HCT116 (cell line): ENCODE data around the gene TET3. TPM values are rescaled to one million over a fixed set of nuclear protein-coding genes. Genes with fewer than 3 reads are reported as not detected.

Experiments
- ATAC-seq: fragments of 200-7000 bp; cut with Tn5 transposase; 2 replicates; pipeline ENCODE4 v1.9.1; 2020; ENCODE audit warnings: mild to moderate bottlenecking, moderate library complexity
- Bru-seq: library from RNA; stranded (reverse); fragments of 400-500 nt; gene quantifications from one replicate; lab custom pipeline; 2021; lab: Mats Ljungman, UMichigan
- BruChase-seq, 2 experiments: library from RNA; stranded (reverse); fragments of 400-500 nt; gene quantifications; one replicate each; lab custom pipeline; 2021; lab: Mats Ljungman, UMichigan
- BruUV-seq: library from RNA; stranded (reverse); fragments of 400-500 nt; replicated peaks from 2 replicates; lab custom pipeline; 2021; lab: Mats Ljungman, UMichigan
- CTCF ChIA-PET: fragments of 300-600 bp; sonication (Branson Sonifier 250); formaldehyde crosslinking; loops from one replicate; lab custom pipeline; 2021; ENCODE audit warnings: antibody characterized with exemption; lab: Charles Lee
- POLR2A ChIA-PET: fragments of 300-600, 350-600 bp; sonication (Branson Sonifier 250); formaldehyde crosslinking; loops from one replicate; lab custom pipeline; 2021; ENCODE audit warnings: antibody characterized with exemption; lab: Charles Lee
- RAD21 ChIA-PET, 2 experiments: fragments of 300-600 bp; sonication (Branson Sonifier 250); formaldehyde crosslinking; loops; one replicate each; lab custom pipeline; 2023; ENCODE audit warnings: low total read pairs in 2 of 2; ENCODE audit not compliant: uncharacterized antibody in 2 of 2, unreplicated experiment in 2 of 2, low non-redundant PET in 1 of 2; lab: Charles Lee
- DNase-seq: peaks from one replicate; pipeline ENCODE4 v3.0.0-alpha.2; 2010; ENCODE audit warnings: low read depth, low spot score
- H2AFZ ChIP-seq: fragments of 200-600 bp; shearing (Covaris generic), sonication (generic); 2 replicates; pipeline ENCODE4 v1.6.1; 2017; ENCODE audit warnings: low read depth, mixed run types, mixed read lengths, antibody characterized with exemption, low read length; ENCODE audit not compliant: poor library complexity, severe bottlenecking
- H3K27ac ChIP-seq: 2 replicates; pipeline ENCODE4 v1.5.1; 2012; ENCODE audit warnings: low read depth, low read length
- H3K27me3 ChIP-seq: fragments of 200-600 bp; sonication (generic); 2 replicates; pipeline ENCODE4 v1.6.1; 2016; ENCODE audit warnings: mixed run types, low read length, mixed read lengths; ENCODE audit not compliant: insufficient read depth
- H3K36me3 ChIP-seq, 2 experiments: fragments of 200-500 bp in 1 of 2; fragments of 200-600 bp in 1 of 2; sonication (Bioruptor generic) in 1 of 2; sonication (generic) in 1 of 2; 2 replicates each; pipeline versions ENCODE4 v1.5.1 to v1.6.1; 2014 to 2016; ENCODE audit warnings: low read length in 2 of 2, inconsistent platforms in 1 of 2, mixed read lengths in 1 of 2, mixed run types in 1 of 2; ENCODE audit not compliant: insufficient read depth in 2 of 2, control insufficient read depth in 1 of 2
- H3K4me1 ChIP-seq, 2 experiments: fragments of 200-600 bp in 1 of 2; sonication (generic) in 1 of 2; 2 replicates each; pipeline versions ENCODE4 v1.5.1 to v1.6.1; 2012 to 2017; ENCODE audit warnings: low read length in 2 of 2, inconsistent platforms in 1 of 2, mild to moderate bottlenecking in 1 of 2, mixed read lengths in 1 of 2, mixed run types in 1 of 2, moderate library complexity in 1 of 2; ENCODE audit not compliant: insufficient read depth in 2 of 2, control insufficient read depth in 1 of 2
- H3K4me2 ChIP-seq: fragments of 200-600 bp; sonication (generic); 2 replicates; pipeline ENCODE4 v1.6.1; 2017; ENCODE audit warnings: mixed run types, low read length, mixed read lengths
- H3K4me3 ChIP-seq, 2 experiments: fragments of 200-600 bp in 1 of 2; sonication (generic) in 1 of 2; replicated peaks in 1 of 2; 2 replicates each; pipeline ENCODE4 v1.5.1; 2011 to 2016; ENCODE audit warnings: low read length in 2 of 2, control low read depth in 1 of 2, low read depth in 1 of 2, mild to moderate bottlenecking in 1 of 2, mixed read lengths in 1 of 2, mixed run types in 1 of 2
- H3K79me2 ChIP-seq: fragments of 200-600 bp; sonication (generic); 2 replicates; pipeline ENCODE4 v1.6.1; 2017; ENCODE audit warnings: mild to moderate bottlenecking, mixed run types, low read length, moderate library complexity, mixed read lengths; ENCODE audit not compliant: insufficient read depth
- H3K9ac ChIP-seq: fragments of 200-600 bp; sonication (generic); 2 replicates; pipeline ENCODE4 v1.6.1; 2016; ENCODE audit warnings: low read length, mixed read lengths
- H3K9me2 ChIP-seq: fragments of 200-600 bp; sonication (generic), shearing (Covaris generic); 2 replicates; pipeline ENCODE4 v1.6.1; 2017; ENCODE audit warnings: mixed run types, mild to moderate bottlenecking, moderate library complexity; ENCODE audit not compliant: insufficient read depth
- H3K9me3 ChIP-seq, 2 experiments: fragments of 200-500 bp in 1 of 2; fragments of 200-600 bp in 1 of 2; sonication (Bioruptor generic) in 1 of 2; sonication (generic) in 1 of 2; 2 replicates each; pipeline ENCODE4 v1.6.1; 2014 to 2017; ENCODE audit warnings: low read length in 2 of 2, mixed read lengths in 2 of 2, inconsistent platforms in 1 of 2, low read depth in 1 of 2, mild to moderate bottlenecking in 1 of 2, mixed run types in 1 of 2, moderate library complexity in 1 of 2; ENCODE audit not compliant: control insufficient read depth in 1 of 2, insufficient read depth in 1 of 2
- H4K20me1 ChIP-seq: fragments of 200-600 bp; sonication (generic), shearing (Covaris generic); 2 replicates; pipeline ENCODE4 v1.6.1; 2017; ENCODE audit warnings: mixed run types, mild to moderate bottlenecking, moderate library complexity; ENCODE audit not compliant: insufficient read depth
- JUND ChIP-seq: IDR thresholded peaks from 2 replicates; pipeline ENCODE4 v1.6.1; 2012
- POLR2A ChIP-seq: IDR thresholded peaks from 2 replicates; pipeline ENCODE4 v1.7.0; 2011; ENCODE audit warnings: borderline replicate concordance; ENCODE audit not compliant: insufficient read depth, insufficient read length; ENCODE audit errors: extremely low read depth
- POLR2AphosphoS5 ChIP-seq: IDR thresholded peaks from 2 replicates; pipeline ENCODE4 v1.6.1; 2011; ENCODE audit warnings: mild to moderate bottlenecking, low read depth, low read length, moderate library complexity
- SRF ChIP-seq: IDR thresholded peaks from 2 replicates; pipeline ENCODE4 v1.6.1; 2012; ENCODE audit warnings: low read depth
- TCF7L2 ChIP-seq: IDR thresholded peaks from 2 replicates; pipeline ENCODE4 v1.7.0; 2011; ENCODE audit warnings: borderline replicate concordance, inconsistent platforms; ENCODE audit not compliant: insufficient read depth, insufficient read length; ENCODE audit errors: extremely low read depth
- ZFX ChIP-seq: fragments of 450-650 bp; IDR thresholded peaks from 2 replicates; pipeline ENCODE4 v1.6.1; 2017
- intact Hi-C: fragments of 100-400 bp; cut with micrococcal nuclease; formaldehyde crosslinking; loops from 2 replicates; pipeline ENCODE4 v1.10.0; 2022
- long read RNA-seq: library from polyadenylated mRNA; unstranded; transcript quantifications from one replicate; pipeline ENCODE4 v2.0.0, GENCODE V29; 2021; ENCODE audit not compliant: unreplicated experiment
- polyA plus RNA-seq: library from polyadenylated mRNA; unstranded; fragments of >200 nt; gene quantifications from 2 replicates; pipeline ENCODE4 v1.2.1, GENCODE V29; 2012; ENCODE audit warnings: missing spikeins
- total RNA-seq: library from RNA; stranded (reverse); gene quantifications from one replicate; pipeline ENCODE4 v1.2.1, GENCODE V29; 2021; ENCODE audit not compliant: unreplicated experiment
- TF ChIP-seq, protein P1 (sequence below): IDR thresholded peaks from 2 replicates; pipeline ENCODE4 v1.6.1; 2011; ENCODE audit warnings: mild to moderate bottlenecking, low read length, moderate library complexity; ENCODE audit not compliant: insufficient replicate concordance; ENCODE audit errors: extremely low read depth
- TF ChIP-seq, protein P2 (sequence below), 3 experiments: fragments of 200-600 bp in 1 of 3; sonication (generic) in 1 of 3; IDR thresholded peaks in 2 of 3; conservative IDR thresholded peaks in 1 of 3; 2 replicates each; pipeline ENCODE4 v1.5.1; 2012 to 2017; ENCODE audit warnings: low read depth in 2 of 3, low read length in 2 of 3, antibody characterized with exemption in 1 of 3, borderline replicate concordance in 1 of 3, control low read depth in 1 of 3, mild to moderate bottlenecking in 1 of 3, mixed read lengths in 1 of 3, mixed run types in 1 of 3, moderate library complexity in 1 of 3; ENCODE audit not compliant: insufficient read depth in 1 of 3

Gene TET3
- total RNA-seq = 15.4 TPM
- 4.0 and 4.1 TPM in 2 replicates for polyA plus RNA-seq
- Bru-seq, nascent RNA = percentile 82 among the genes with signal in this experiment
- percentile 81 among the genes with signal in this experiment for BruChase-seq, experiment 1, labeled RNA remaining after a 6-hour chase
- percentile 82 among the genes with signal in this experiment for BruChase-seq, experiment 2, labeled RNA remaining after a 2-hour chase
- long read RNA-seq, partial matches to known transcripts = 0 of 7 reads
- long read RNA-seq, other reads (novel, unspliced or antisense) = 7 of 7 reads

DNA sequence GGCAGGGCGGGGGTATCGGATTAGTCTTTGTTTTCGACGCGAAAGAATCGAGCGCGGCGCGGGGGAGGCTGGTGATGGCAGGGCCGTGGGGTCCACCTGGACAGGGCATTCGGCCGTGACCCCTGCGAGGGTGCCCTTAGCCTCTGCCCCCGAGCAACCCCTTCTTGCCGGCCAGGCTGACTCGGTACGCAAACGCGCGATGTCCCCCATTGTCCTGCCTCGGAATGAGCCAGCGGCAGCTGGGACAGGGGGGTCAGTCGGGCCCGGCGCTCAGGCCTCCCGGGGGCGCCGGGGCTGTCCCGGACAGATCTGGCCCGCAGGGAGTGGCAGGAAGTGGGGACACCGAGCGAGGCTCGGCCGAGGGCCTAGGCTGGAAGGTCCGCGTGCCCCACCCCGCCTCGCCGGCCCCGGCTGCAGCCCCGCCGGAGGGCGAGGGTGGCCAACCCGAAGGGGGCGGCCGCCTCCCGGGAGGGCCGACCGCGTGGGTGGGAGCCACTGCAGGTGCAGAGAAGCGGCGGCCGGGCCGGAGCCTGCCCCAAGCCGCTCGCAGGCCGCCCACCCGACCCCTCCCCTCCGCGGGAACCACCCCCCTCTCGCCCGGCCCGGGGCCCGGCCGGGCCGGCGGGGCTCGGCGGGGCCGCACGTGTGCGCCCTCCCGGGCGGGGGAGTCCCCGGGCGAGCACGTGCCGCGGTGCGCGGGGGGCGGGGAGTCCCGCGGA, at the start of gene TET3:
TSS of gene TET3 (plus strand) at position 708 of the 719 bp plus-strand sequence. CDS start 1,494 bp downstream, outside the sequence.
- intact Hi-C loops = loop anchor here (5.0 kb wide), 1 partner anchor 302 kb away; no protein-coding TSS in a partner anchor
- TF ChIP-seq, protein P1, sequence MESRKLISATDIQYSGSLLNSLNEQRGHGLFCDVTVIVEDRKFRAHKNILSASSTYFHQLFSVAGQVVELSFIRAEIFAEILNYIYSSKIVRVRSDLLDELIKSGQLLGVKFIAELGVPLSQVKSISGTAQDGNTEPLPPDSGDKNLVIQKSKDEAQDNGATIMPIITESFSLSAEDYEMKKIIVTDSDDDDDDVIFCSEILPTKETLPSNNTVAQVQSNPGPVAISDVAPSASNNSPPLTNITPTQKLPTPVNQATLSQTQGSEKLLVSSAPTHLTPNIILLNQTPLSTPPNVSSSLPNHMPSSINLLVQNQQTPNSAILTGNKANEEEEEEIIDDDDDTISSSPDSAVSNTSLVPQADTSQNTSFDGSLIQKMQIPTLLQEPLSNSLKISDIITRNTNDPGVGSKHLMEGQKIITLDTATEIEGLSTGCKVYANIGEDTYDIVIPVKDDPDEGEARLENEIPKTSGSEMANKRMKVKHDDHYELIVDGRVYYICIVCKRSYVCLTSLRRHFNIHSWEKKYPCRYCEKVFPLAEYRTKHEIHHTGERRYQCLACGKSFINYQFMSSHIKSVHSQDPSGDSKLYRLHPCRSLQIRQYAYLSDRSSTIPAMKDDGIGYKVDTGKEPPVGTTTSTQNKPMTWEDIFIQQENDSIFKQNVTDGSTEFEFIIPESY = no peak
- peak; percentile 89 for TF ChIP-seq ZFX
- no peak for TF ChIP-seq JUND
- peak; percentile 71 for TF ChIP-seq POLR2A
- CTCF ChIA-PET = no interaction called here

DNA sequence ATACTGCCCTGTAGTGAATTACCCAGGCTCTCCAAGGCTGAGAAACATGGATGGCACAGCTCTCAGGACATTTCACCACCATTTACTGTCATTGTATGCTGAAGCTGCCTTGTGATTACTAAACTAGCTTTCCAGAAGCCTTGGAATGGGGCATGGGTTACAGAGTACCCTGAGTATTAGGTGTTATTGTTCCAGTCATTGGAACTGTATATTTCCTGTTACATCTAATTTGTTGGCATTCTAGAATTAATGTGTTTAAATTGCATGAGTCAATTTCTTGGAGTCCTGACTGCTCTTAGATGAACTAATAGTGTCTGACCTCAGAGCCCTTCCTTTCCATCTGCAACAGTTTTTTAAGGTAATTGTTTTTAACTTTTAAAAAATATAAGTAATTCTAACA, 49.1 kb upstream of the TET3 start:
- Histone ChIP-seq H3K27me3 (no peaks in the 10 kb centered on the region), H3K27ac (no peak overlapping the region), H3K4me3 (no peak overlapping the region), H3K9ac (no peak overlapping the region), H2AFZ (no peak overlapping the region)
- DNase-seq = no peak
- intact Hi-C loops = no loop called here
- TF ChIP-seq TCF7L2 (no peak), POLR2AphosphoS5 (no peak), JUND (no peak), SRF (no peak)
- TF ChIP-seq, protein P2, sequence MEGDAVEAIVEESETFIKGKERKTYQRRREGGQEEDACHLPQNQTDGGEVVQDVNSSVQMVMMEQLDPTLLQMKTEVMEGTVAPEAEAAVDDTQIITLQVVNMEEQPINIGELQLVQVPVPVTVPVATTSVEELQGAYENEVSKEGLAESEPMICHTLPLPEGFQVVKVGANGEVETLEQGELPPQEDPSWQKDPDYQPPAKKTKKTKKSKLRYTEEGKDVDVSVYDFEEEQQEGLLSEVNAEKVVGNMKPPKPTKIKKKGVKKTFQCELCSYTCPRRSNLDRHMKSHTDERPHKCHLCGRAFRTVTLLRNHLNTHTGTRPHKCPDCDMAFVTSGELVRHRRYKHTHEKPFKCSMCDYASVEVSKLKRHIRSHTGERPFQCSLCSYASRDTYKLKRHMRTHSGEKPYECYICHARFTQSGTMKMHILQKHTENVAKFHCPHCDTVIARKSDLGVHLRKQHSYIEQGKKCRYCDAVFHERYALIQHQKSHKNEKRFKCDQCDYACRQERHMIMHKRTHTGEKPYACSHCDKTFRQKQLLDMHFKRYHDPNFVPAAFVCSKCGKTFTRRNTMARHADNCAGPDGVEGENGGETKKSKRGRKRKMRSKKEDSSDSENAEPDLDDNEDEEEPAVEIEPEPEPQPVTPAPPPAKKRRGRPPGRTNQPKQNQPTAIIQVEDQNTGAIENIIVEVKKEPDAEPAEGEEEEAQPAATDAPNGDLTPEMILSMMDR (IDR thresholded peaks at IDR 0.05 in 2 of 3, conservative IDR thresholded peaks at IDR 0.05 in 1 of 3; ENCODE audit: borderline replicate concordance in 1 of 3, insufficient read depth in 1 of 3, low read depth in 2 of 3, low read length in 2 of 3) = no peak
- TF ChIP-seq, all 23 proteins: peak for 0
- H4K20me1 ChIP-seq = peaks cover 18% of the 10 kb centered on the region
- BruUV-seq = no TSS peak
- POLR2A ChIA-PET = no interaction called here
- peaks cover 98% of the 10 kb centered on the region for H3K79me2 ChIP-seq
- RAD21 ChIA-PET = no interaction called here
- CTCF ChIA-PET = no interaction called here
- no peaks in the 10 kb centered on the region for H3K9me2 ChIP-seq
- H3K4me2 ChIP-seq = no peak overlapping the region
- no peak for ATAC-seq
- no peaks in the 10 kb centered on the region; a peak in 1 of 4 replicates for H3K4me1 ChIP-seq
- no peaks in the 10 kb centered on the region for H3K9me3 ChIP-seq
- peaks cover 13 to 41% of the 10 kb centered on the region in 2 experiments for H3K36me3 ChIP-seq

More for the DNA sequence above, at the start of gene TET3:
- peaks cover 39% of the 10 kb centered on the region for H3K79me2 ChIP-seq
- peak within 1 kb of the TSS; percentile 100 for H3K27ac ChIP-seq
- ChIA-PET RAD21 (no interaction called here), POLR2A (no interaction called here)
- no peaks in the 10 kb centered on the region for H3K9me3 ChIP-seq
- H3K36me3 ChIP-seq = peaks cover 5 to 26% of the 10 kb centered on the region in 2 experiments; a peak in 1 of 4 replicates
- no TSS peak for BruUV-seq
- H3K9me2 ChIP-seq = no peaks in the 10 kb centered on the region
- H3K4me3 ChIP-seq = peak within 1 kb of the TSS; percentile 66 to 72
- DNase-seq (no peak), ATAC-seq (peak; percentile 20)
- no peaks in the 10 kb centered on the region for H3K27me3 ChIP-seq
- H4K20me1 ChIP-seq = no peaks in the 10 kb centered on the region
- no peak within 1 kb of the TSS for H2AFZ ChIP-seq
- peak within 1 kb of the TSS; percentile 96 for H3K4me2 ChIP-seq
- H3K9ac ChIP-seq = peak within 1 kb of the TSS; percentile 90
- peaks cover 42 to 62% of the 10 kb centered on the region in 2 experiments for H3K4me1 ChIP-seq
